ENCODE measurements around the gene KRT83. TPM values are rescaled to one million over a fixed set of nuclear protein-coding genes. Genes with fewer than 3 reads are reported as not detected.

Gene KRT83
- total and polyA plus RNA-seq, 4 donors: not detected

DNA sequence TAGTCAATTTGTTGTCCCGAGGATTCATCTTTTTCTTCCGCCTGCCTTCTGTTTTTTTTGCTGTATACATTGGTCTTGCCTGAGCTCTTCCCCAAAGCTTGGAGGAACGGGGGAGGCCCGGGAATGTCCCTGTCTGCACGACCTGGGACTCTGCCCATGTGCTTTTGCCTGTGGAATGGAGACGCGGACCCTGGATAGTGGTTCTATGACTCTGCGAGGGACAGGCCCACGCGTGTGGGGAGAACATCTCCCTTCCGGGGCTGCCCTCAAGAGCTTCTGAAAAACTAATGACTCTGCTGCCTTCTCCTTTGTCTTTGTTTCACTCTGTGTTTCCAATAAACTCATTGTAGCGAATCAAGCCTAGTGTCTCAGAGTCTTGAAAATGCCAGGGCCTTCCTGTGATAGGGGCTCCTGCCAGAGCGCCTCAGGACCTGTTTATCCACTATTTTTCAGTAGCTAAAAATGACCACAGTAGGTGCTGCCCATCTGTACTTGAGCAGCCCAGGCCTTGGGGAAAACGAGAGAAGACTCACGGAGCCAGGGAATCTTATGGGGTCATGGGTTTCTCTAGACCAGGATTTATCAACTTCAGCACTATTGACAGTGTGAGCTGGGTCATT is 12.3 kb downstream of the KRT83 start:
- WGBS, 2 donors: 47 to 54% methylated on average over 15 of the region's 15 CpGs
- H3K27me3 ChIP-seq (ENCODE audit: control insufficient read depth in 3 of 3, insufficient read depth in 3 of 3, low read length in 2 of 3): peaks cover 0 to 45% (median 20%) of the 10 kb centered on the region in 3 donors

DNA sequence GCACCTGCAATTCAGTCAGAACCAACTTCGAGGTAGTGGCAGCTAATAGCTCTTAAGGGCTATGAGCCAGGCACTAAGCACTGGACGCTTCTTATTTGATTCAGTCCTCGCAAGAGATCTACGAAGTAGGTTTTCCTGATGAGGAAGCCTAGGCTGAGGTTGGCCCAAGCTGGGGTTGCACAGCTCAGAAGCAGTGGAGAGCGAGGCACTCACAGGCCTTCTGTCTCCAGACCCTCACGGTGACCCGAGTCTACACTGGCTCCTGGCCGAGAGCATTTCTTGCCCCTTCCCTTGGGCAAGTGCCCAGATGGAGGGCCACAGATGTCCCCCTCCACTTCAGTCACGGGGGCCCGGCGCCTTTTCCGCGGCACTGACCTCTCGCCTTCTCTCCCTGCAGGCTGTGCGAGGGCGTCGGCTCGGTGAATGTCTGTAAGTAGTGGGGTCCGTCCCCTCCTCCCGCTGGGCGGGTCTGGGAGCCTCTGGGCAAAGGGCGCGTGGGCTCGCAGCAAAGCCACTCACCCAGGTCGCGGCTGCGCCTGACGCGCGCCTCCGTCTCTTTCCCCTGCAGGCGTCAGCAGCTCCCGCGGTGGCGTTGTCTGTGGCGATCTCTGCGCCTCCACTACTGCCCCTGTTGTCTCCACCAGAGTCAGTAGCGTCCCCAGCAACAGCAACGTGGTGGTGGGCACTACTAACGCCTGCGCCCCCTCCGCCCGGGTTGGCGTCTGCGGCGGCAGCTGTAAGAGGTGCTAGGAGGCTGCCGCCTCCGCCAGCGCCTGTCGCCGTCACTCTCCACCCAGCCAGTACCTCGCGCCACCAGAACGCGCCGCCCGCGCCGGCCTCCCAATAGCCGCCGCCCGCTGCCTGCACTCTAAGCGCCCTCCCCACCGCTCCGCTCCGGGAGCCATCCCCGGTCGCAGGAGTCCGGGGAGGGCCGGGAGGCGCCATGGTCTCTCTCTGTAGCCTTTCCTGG is 13.1 kb downstream of the KRT83 start:
- peak overlapping the region in 1 of 2 donors; percentile 59 for H3K27ac ChIP-seq (ENCODE audit: low read depth in 1 of 2, low read length in 1 of 2)
- H3K9ac ChIP-seq (ENCODE audit: insufficient read depth in 1 of 2, low read length in 2 of 2): no peak overlapping the region
- TF ChIP-seq CTCF (IDR thresholded peaks at IDR 0.05; ENCODE audit: control extremely low read depth, extremely low read depth): no peak
- peaks cover 0 to 14% (median 2%) of the 10 kb centered on the region in 5 donors for H3K4me1 ChIP-seq (ENCODE audit: control insufficient read depth in 5 of 5, insufficient read depth in 5 of 5, low read length in 5 of 5)
- ATAC-seq (ENCODE audit: insufficient read depth, low FRiP score) (peak; percentile 73), DNase-seq (peak; percentile 47 to 73 (median 69))
- H3K27me3 ChIP-seq (ENCODE audit: control insufficient read depth in 3 of 3, insufficient read depth in 3 of 3, low read length in 2 of 3): peaks cover 0 to 42% (median 20%) of the 10 kb centered on the region in 3 donors
- H3K4me3 ChIP-seq: peak overlapping the region; percentile 20
- 7 to 8% methylated on average over 59 to 71 of the region's 71 CpGs for WGBS, 2 donors
- no peaks in the 10 kb centered on the region for H3K9me3 ChIP-seq (ENCODE audit: control insufficient read depth in 4 of 4, insufficient read depth in 3 of 4, low read length in 3 of 4)
- no peaks in the 10 kb centered on the region for H3K36me3 ChIP-seq (ENCODE audit: control insufficient read depth in 4 of 4, insufficient read depth in 4 of 4, low read length in 4 of 4)

More for the DNA sequence above, 12.3 kb downstream of the KRT83 start:
- Histone ChIP-seq H3K4me1 (ENCODE audit: control insufficient read depth in 5 of 5, insufficient read depth in 5 of 5, low read length in 5 of 5) (peaks cover 0 to 14% (median 2%) of the 10 kb centered on the region in 5 donors), H3K9me3 (ENCODE audit: control insufficient read depth in 4 of 4, insufficient read depth in 3 of 4, low read length in 3 of 4) (no peaks in the 10 kb centered on the region), H3K27ac (ENCODE audit: low read depth in 1 of 2, low read length in 1 of 2) (no peak overlapping the region), H3K4me3 (no peak overlapping the region), H3K36me3 (ENCODE audit: control insufficient read depth in 4 of 4, insufficient read depth in 4 of 4, low read length in 4 of 4) (no peaks in the 10 kb centered on the region), H3K9ac (ENCODE audit: insufficient read depth in 1 of 2, low read length in 2 of 2) (no peak overlapping the region)
- DNase-seq (peak in 1 of 3 donors; percentile 5), ATAC-seq (ENCODE audit: insufficient read depth, low FRiP score) (no peak)
- no peak for TF ChIP-seq CTCF (IDR thresholded peaks at IDR 0.05; ENCODE audit: control extremely low read depth, extremely low read depth)

- Histone ChIP-seq H3K4me3 (no peak overlapping the region), H3K36me3 (ENCODE audit: control insufficient read depth in 4 of 4, insufficient read depth in 4 of 4, low read length in 4 of 4) (no peaks in the 10 kb centered on the region), H3K27ac (ENCODE audit: low read depth in 1 of 2, low read length in 1 of 2) (no peak overlapping the region), H3K9ac (ENCODE audit: insufficient read depth in 1 of 2, low read length in 2 of 2) (no peak overlapping the region), H3K4me1 (ENCODE audit: control insufficient read depth in 5 of 5, insufficient read depth in 5 of 5, low read length in 5 of 5) (peaks cover 0 to 14% (median 2%) of the 10 kb centered on the region in 5 donors), H3K9me3 (ENCODE audit: control insufficient read depth in 4 of 4, insufficient read depth in 3 of 4, low read length in 3 of 4) (no peaks in the 10 kb centered on the region), H3K27me3 (ENCODE audit: control insufficient read depth in 3 of 3, insufficient read depth in 3 of 3, low read length in 2 of 3) (peaks cover 0 to 34% (median 18%) of the 10 kb centered on the region in 3 donors)
- no peak for TF ChIP-seq CTCF (IDR thresholded peaks at IDR 0.05; ENCODE audit: control extremely low read depth, extremely low read depth)
- ATAC-seq (ENCODE audit: insufficient read depth, low FRiP score) (no peak), DNase-seq (peak; percentile 50 to 72 (median 61))
- 87 to 91% methylated on average over 2 of the region's 2 CpGs for WGBS, 2 donors
Measured at GRCh38 chr12:52306731-52307130, 14.5 kb downstream of the KRT83 start.
